Psoas muscle (tissue), 8 donors: ENCODE data around the gene DAAM2. TPM values are rescaled to one million over a fixed set of nuclear protein-coding genes. Genes with fewer than 3 reads are reported as not detected.
A peak's percentile ranks its signal among the peaks of the same experiment; 100 is the strongest.

ENCODE experiments used
- ATAC-seq, 4 donors: fragments of 200-7000 bp; cut with Tn5 transposase; one replicate each; pipeline ENCODE4 v1.9.1; 2020; ENCODE audit warnings: moderate library complexity in 3 of 4, mild to moderate bottlenecking in 2 of 4
- DNase-seq, 2 donors: peaks; one replicate each; pipeline ENCODE4 v3.0.0-alpha.2; 2020
- H3K27ac ChIP-seq: fragments of 200-600 bp; one replicate; pipeline ENCODE4 v1.8.0; 2022
- H3K27me3 ChIP-seq, 3 donors: fragments of 200-600 bp in 1 of 3; one replicate each; pipeline versions ENCODE4 v1.6.1 to v1.8.0; 2013 to 2022; ENCODE audit warnings: low read length in 2 of 3, mild to moderate bottlenecking in 2 of 3, moderate library complexity in 1 of 3; ENCODE audit not compliant: insufficient read depth in 3 of 3
- H3K36me3 ChIP-seq, 2 donors: fragments of 200-600 bp in 1 of 2; one replicate each; pipeline versions ENCODE4 v1.6.1 to v1.8.0; 2013 to 2022; ENCODE audit warnings: low read depth in 1 of 2, mild to moderate bottlenecking in 1 of 2, moderate library complexity in 1 of 2; ENCODE audit not compliant: insufficient read depth in 1 of 2
- H3K4me1 ChIP-seq: fragments of 200-600 bp; one replicate; pipeline ENCODE4 v1.8.0; 2022
- H3K4me3 ChIP-seq: fragments of 200-600 bp; one replicate; pipeline ENCODE4 v1.8.0; 2022; ENCODE audit warnings: mild to moderate bottlenecking
- H3K9me3 ChIP-seq: fragments of 200-600 bp; one replicate; pipeline ENCODE4 v1.8.0; 2022
- WGBS, 3 donors: extraction: QIAGEN DNeasy Blood & Tissue Kit; methylation state at CpG; one replicate each; pipeline versions ENCODE4 v1.1.6 to v1.1.7; 2013; 5-methylcytosine and 5-hydroxymethylcytosine counted together
- intact Hi-C, 2 donors: fragments of 100-400 bp; cut with DNase I; formaldehyde crosslinking; loops; one replicate each; pipeline versions ENCODE4 v1.11.0 to v1.14.2; 2022
- polyA plus RNA-seq, 3 donors: library from polyadenylated mRNA; stranded (reverse); fragments of 200-250 nt; gene quantifications; one replicate each; pipeline ENCODE4 v1.2.3, GENCODE V29; 2013
- total RNA-seq, 4 donors: library from RNA; stranded (reverse); fragmentation: NEBNext Ultra II Directional in 2 of 4; extraction: Animal tissue kit (Norgen Biotek cat#: 25700) in 2 of 4; gene quantifications; one replicate each; pipeline versions ENCODE4 v1.2.1 to v1.2.4, GENCODE V29; 2021 to 2023
- TF ChIP-seq, protein P1 (sequence below): fragments of 200-600 bp; IDR thresholded peaks from one replicate; pipeline ENCODE4 v1.8.0; 2022; ENCODE audit warnings: antibody characterized with exemption
- donor health status: healthy with polysubstance abuse.
- donor health status: DM: no; HTN: no; CAD: no; lungs with moderate emphysema.
- donor health status: Bipolar disorder and iron deficiency.
- donor health status: healthy.
- donor health status: DM: yes; HTN: yes; CAD: no.
- donor health status: DM: no; HTN: no; CAD: no.
- donor health status: DM: no; HTN: no; CAD: no.
- donor health status: DM: yes; HTN: yes; CAD: no.

DAAM2 gene
- total and polyA plus RNA-seq, 7 donors: 7.0 to 67.1 (median 26.5) TPM

DNA sequence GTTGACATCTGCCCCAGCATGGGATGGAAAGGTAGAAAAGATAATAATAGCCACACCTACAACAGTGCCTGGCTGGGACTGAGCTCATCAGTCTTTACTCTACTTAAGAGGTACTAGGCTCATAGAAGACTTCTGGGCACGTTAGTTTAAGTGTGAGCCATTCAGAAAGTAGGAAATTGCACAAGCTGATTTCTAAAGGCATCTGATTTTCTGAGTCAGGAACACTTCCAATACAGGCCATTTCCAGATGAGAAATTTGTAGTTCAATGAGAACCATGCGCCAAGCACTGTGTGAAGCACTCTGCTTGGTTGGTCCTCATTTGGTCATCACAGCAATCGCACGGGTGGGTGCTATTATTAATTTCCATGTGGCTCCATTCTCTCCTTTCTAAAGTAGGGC, 99.8 kb downstream of the DAAM2 start:
- Histone ChIP-seq H3K27me3 (no peaks in the 10 kb centered on the region), H3K27ac (no peak overlapping the region), H3K4me3 (no peak overlapping the region), H3K4me1 (peaks cover 24% of the 10 kb centered on the region), H3K36me3 (peaks cover 0 to 53% of the 10 kb centered on the region in 2 donors), H3K9me3 (no peaks in the 10 kb centered on the region)
- TF ChIP-seq, protein P1, sequence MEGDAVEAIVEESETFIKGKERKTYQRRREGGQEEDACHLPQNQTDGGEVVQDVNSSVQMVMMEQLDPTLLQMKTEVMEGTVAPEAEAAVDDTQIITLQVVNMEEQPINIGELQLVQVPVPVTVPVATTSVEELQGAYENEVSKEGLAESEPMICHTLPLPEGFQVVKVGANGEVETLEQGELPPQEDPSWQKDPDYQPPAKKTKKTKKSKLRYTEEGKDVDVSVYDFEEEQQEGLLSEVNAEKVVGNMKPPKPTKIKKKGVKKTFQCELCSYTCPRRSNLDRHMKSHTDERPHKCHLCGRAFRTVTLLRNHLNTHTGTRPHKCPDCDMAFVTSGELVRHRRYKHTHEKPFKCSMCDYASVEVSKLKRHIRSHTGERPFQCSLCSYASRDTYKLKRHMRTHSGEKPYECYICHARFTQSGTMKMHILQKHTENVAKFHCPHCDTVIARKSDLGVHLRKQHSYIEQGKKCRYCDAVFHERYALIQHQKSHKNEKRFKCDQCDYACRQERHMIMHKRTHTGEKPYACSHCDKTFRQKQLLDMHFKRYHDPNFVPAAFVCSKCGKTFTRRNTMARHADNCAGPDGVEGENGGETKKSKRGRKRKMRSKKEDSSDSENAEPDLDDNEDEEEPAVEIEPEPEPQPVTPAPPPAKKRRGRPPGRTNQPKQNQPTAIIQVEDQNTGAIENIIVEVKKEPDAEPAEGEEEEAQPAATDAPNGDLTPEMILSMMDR: no peak
- intact Hi-C loops: loop anchor here (5.0 kb wide), 1 partner anchor 515 kb away; no protein-coding TSS in a partner anchor
- 47 to 91% (median 69%) methylated on average over 4 of the region's 4 CpGs for WGBS, 3 donors
- ATAC-seq (no peak), DNase-seq (no peak)

DNA sequence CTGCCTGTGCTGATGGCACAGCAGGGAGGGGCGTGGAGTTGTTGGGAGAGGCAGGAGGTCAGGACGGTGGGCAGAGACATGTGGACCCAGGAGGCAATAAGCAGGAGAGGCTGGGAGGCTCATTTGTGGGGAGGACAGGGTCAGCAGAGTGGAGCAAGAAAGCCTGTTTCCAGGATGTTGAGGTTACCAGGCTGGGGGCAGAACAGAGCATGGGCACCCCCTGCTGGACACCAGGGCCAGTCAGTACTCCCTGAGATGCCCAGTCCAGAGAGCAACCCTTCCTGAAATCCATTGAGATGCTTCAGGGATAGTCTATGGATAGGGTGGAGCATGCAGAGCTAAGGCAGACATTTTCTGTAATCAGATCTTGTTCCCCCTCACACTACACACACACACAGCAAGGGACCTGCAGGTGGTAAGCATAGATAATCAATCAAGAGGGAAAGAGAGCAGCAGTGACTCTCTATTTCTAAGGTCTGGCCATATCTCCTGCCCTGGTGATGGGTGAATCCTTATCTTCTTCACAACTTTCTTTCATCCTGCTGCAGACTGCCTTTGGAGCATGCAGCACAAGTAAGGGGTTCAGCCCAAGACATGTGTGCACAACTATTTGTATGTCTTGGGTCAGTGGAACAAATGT, 100.4 kb downstream of the DAAM2 start:
- intact Hi-C loops: loop anchor here (5.0 kb wide), 1 partner anchor 515 kb away; no protein-coding TSS in a partner anchor
- ATAC-seq: peak; percentile 56 to 68 (median 64)
- H3K27me3 ChIP-seq: no peaks in the 10 kb centered on the region
- no peak overlapping the region for H3K27ac ChIP-seq
- peak; percentile 67 to 81 for DNase-seq
- no peak overlapping the region for H3K4me3 ChIP-seq
- H3K4me1 ChIP-seq: peaks cover 18% of the 10 kb centered on the region
- TF ChIP-seq, protein P1: peak; percentile 71
- no peaks in the 10 kb centered on the region for H3K9me3 ChIP-seq
- 46 to 56% (median 48%) methylated on average over 2 of the region's 2 CpGs for WGBS, 3 donors
- H3K36me3 ChIP-seq: peaks cover 0 to 60% of the 10 kb centered on the region in 2 donors

DNA sequence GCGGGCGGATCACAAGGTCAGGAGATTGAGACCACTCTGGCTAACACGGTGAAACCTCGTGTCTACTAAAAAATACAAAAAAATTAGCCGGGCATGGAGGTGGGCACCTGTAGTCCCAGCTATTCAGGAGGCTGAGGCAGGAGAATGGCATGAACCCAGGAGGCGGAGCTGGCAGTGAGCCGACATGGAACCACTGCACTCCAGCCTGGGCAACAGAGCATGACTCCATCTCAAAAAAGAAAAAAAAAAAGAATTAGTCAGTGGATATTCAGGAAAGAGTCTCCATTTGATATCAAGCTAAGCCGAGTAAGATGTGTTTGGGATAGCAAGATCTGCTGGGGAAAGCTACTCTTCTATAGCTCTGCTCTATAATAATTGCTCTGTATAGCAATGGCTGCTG, 101.1 kb downstream of the DAAM2 start:
- ATAC-seq: no peak

DNA sequence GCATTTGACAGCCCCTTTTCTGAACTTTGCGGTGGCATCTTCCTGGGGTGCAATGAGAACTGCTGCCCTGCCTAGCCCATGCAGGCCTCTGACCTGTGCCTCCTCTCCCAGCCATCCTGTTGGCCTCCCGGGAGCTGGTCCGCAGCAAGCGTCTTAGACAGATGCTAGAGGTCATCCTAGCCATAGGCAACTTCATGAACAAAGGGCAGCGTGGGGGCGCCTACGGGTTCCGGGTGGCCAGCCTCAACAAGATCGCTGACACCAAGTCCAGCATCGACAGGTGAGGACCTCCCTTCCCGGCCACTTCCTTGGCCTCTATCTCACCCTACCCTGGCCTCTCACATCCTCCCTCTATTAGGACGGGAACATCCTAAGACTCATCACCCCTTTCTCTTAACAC, 104.5 kb downstream of the DAAM2 start:
- Histone ChIP-seq H3K27ac (no peak overlapping the region), H3K9me3 (no peaks in the 10 kb centered on the region), H3K27me3 (no peaks in the 10 kb centered on the region), H3K4me1 (no peaks in the 10 kb centered on the region), H3K4me3 (no peak overlapping the region), H3K36me3 (peaks cover 0 to 74% of the 10 kb centered on the region in 2 donors)
- no peak for DNase-seq
- WGBS, 3 donors: 87 to 93% (median 89%) methylated on average over 12 of the region's 12 CpGs
- TF ChIP-seq, protein P1: no peak
- ATAC-seq: no peak
- intact Hi-C loops: no loop called here

More for the DNA sequence above, 101.1 kb downstream of the DAAM2 start:
- Histone ChIP-seq H3K9me3 (no peaks in the 10 kb centered on the region), H3K4me1 (peaks cover 11% of the 10 kb centered on the region), H3K27ac (no peak overlapping the region), H3K27me3 (no peaks in the 10 kb centered on the region), H3K36me3 (peaks cover 0 to 65% of the 10 kb centered on the region in 2 donors), H3K4me3 (no peak overlapping the region)
- TF ChIP-seq, protein P1: no peak
- no peak for DNase-seq
- intact Hi-C loops: loop anchor here (5.0 kb wide), 1 partner anchor 516 kb away; no protein-coding TSS in a partner anchor
- WGBS, 3 donors: 81 to 87% (median 83%) methylated on average over 8 of the region's 8 CpGs
